ENCODE measurements around the gene MRPL55.

Gene MRPL55

GRCh38 chr1:228102791-228103620 is 6.1 kb downstream of the MRPL55 start, which contains the start of gene C1orf35:
C1orf35 (minus strand) TSS chr1:228103325; CDS start chr1:228103227, 98 bp downstream.
- in situ Hi-C loops (cut with MboI; ENCODE audit: low sequenced_read_pairs) = no loop called here

DNA sequence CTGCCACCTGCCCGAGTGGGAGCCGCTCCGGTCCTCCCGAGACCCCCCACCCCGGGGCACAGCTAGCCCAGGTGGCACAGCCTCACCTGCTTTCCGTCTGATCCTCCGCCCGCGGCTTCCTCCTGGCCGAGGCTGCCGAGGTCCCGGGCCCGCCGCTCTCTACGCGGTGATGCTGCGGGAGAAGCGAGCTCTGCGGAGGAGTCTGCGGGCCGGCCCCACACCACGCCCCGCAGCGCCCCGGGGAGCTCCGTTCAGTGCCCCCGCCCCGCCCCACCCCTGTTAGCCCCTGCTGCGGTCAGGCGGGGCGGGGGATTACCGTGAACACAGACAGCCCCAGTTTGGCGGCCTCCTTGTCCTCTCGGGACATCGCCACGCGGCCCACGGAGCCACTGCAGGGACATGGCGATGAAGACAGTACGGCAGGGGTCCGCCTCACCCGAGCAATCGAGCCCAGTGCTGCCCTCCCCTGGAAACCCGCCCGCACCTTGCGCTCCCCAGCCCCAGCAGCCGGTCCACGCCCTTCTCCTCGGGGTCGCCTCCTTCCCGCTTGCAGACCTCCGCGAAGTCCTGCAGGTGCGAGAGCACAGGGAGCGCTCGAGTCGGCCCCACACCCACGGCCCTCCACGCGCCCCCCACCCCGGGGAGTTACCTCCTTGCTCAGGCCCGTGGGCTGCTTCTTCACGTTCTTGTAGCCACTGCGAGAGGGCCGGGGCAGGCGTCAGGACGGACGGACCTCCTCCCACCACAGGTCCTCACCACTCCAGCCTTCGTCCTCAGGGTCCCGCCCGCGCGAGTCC is 6.9 kb downstream of the MRPL55 start:
- in situ Hi-C loops (cut with MboI; ENCODE audit: low sequenced_read_pairs) = no loop called here

GRCh38 chr1:228101614-228101993 is 7.5 kb downstream of the MRPL55 start:
- in situ Hi-C loops (cut with MboI; ENCODE audit: low sequenced_read_pairs) = no loop called here

DNA sequence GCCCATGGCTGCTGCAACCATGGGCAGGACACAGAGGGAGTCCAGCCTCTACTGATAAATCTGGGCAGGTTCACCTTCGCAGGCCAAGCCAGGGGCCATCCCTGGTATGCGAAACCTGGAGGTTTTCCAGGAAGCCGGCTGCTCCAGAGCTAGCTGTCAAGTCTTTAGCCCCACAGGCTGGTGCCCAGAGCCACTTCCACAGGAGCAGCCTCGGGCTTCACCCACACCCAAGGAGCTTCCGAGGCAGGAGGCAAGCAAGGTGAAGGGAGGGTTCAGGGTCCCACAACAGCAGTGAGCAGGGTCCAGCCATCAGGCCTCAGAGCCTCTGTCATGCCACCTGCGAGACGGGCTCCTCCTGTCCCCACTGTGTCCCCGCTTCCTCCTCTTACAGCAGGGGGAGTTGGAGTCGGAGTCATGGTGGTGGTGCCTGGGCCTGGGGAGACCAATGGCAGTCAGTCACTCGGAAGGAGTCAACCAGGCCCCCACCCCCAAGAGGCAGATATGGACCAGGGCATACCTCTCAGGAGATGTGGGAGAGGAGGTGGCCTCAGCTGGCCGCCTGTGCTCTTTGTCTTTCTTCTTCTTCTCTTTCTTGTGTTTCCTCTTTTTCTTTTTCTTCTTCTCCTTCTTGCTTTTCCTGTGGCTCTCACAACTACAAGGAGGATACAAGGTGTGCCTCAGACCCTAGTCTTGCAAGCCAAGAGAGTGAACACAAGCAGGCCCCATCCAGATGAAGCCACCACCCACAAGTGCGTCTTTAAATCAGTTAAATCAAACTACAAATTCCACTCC is 8.1 kb downstream of the MRPL55 start:
- in situ Hi-C loops (cut with MboI; ENCODE audit: low sequenced_read_pairs) = no loop called here

- in situ Hi-C loops (cut with MboI; ENCODE audit: low sequenced_read_pairs) = no loop called here
Measured at GRCh38 chr1:228099331-228099732, 9.8 kb downstream of the MRPL55 start.

DNA sequence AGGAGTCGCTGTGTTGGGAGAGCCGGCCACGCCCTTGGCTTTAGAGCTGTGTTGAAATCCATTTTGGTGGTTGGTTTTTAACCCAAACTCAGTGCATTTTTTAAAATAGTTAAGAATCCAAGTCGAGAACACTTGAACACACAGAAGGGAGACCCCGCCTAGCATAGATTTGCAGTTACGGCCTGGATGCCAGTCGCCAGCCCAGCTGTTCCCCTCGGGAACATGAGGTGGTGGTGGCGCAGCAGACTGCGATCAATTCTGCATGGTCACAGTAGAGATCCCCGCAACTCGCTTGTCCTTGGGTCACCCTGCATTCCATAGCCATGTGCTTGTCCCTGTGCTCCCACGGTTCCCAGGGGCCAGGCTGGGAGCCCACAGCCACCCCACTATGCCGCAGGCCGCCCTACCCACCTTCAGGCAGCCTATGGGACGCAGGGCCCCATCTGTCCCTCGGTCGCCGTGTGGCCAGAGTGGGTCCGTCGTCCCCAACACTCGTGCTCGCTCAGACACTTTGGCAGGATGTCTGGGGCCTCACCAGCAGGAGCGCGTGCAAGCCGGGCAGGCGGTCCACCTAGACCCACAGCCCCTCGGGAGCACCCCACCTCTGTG is 10.7 kb downstream of the MRPL55 start:
- in situ Hi-C loops (cut with MboI; ENCODE audit: low sequenced_read_pairs) = no loop called here

- in situ Hi-C loops (cut with MboI; ENCODE audit: low sequenced_read_pairs) = no loop called here
Measured at GRCh38 chr1:228097333-228098081, 11.6 kb downstream of the MRPL55 start.

- in situ Hi-C loops (cut with MboI; ENCODE audit: low sequenced_read_pairs) = no loop called here
Measured at GRCh38 chr1:228096416-228097332, 12.4 kb downstream of the MRPL55 start.

GRCh38 chr1:228095938-228096337 is 13.2 kb downstream of the MRPL55 start:
- in situ Hi-C loops (cut with MboI; ENCODE audit: low sequenced_read_pairs) = no loop called here

DNA sequence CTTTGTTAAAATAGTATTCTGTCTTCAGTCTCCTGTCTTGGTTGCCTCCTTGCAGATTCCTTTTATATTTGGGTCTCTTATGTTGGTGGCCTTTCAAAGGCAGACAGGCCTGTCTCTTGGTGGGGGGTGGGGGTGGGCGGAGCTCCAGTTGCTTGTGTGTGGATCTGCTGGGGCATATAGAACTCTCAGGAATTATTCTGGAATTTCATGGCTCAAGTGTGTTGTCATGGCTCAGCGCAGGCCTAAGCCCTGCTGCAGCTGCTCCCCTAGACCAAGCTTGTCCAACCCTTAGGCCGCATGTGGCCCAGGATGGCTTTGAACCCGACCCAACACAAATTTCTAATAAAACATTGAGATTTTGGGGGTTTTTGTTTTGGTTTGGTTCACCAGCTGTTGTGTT is 13.9 kb downstream of the MRPL55 start:
- in situ Hi-C loops (cut with MboI; ENCODE audit: low sequenced_read_pairs) = no loop called here

DNA sequence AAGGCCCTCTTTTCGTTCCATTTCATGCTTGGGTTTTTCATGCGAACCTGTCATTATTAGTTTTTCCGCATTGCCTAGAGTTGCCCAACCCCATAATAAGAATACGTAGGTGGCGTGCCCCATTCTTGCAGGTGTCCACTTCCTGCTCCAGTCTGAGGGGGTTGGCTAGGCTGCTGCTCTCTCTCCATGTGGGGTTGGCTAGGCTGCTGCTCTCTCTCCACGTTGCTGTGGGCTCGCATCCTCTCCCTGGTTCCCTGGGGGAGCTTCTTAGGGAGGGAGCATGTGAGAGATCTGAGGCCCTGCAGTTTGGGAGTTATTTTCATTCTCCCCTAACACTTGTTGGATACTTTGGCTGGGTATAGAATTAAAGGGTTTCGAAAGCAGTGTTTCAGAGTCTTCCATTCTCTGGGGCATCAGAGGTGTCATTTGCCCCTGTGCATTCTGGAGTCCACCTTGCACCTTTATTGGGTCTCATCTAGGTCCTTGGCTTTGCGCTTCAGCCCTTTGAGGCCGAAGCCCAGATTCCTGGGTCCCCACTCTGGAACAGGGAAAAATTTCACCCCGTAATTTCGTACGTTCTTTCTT is 14.6 kb downstream of the MRPL55 start:
- in situ Hi-C loops (cut with MboI; ENCODE audit: low sequenced_read_pairs) = no loop called here

GRCh38 chr1:228093050-228093906 is 15.8 kb downstream of the MRPL55 start:
- in situ Hi-C loops (cut with MboI; ENCODE audit: low sequenced_read_pairs) = no loop called here

GRCh38 chr1:228092342-228093049 is 16.6 kb downstream of the MRPL55 start:
- in situ Hi-C loops (cut with MboI; ENCODE audit: low sequenced_read_pairs) = no loop called here

DNA sequence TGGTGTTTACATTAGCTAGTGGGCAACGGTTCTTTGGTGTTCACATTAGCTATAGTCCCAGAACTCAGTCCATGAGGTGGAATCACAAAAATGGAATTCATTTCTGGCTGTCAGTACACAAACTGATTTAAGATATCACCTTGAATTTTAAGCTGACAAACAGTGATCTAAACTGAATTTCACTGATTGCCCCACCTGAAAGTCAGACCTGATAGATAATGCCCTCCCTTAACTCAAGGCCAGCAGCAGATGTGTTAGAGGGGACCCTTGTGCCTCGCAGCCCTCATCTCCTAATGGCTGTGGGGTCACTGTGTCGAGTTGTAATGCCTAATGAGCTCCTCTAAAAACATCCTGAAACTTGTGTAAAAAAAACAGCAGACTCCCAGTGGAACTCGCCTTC is 18.0 kb downstream of the MRPL55 start:
- in situ Hi-C loops (cut with MboI; ENCODE audit: low sequenced_read_pairs) = no loop called here

DNA sequence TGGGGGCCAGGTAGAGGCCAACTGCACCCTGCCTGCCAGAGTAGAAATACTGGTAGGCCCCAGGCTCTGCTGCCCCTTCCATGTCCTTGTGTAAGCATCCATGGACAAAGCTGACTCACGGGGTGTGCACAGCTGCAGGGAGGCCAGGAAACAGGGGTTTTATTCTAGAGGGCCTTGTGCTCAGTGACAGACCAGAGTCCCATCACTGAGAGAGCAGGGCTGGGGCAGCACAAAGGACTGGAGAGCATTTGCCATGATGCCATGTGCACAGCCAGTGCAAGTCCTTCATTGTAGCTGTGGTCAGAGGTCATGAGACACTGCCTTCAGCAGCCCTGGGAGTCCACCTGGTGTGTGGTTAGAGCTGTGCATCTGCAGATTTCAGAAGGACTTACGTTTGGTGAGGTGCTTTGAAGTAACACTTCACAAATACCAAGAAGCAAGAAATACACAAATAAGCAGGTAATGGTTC is 18.5 kb downstream of the MRPL55 start:
- in situ Hi-C loops (cut with MboI; ENCODE audit: low sequenced_read_pairs) = no loop called here

GRCh38 chr1:228089519-228090380 is 19.3 kb downstream of the MRPL55 start:
- in situ Hi-C loops (cut with MboI; ENCODE audit: low sequenced_read_pairs) = no loop called here
